ENCODE results near the gene CAPN11. TPM values are rescaled to one million over a fixed set of nuclear protein-coding genes. Genes with fewer than 3 reads are reported as not detected.

Gene CAPN11
- total and polyA plus RNA-seq, 9 of the 15 experiments (the other 6 are each of a cell fraction or from before 2014, with no cell fraction given) = 0.03 to 0.61 (median 0.17) TPM; not detected in 1

DNA sequence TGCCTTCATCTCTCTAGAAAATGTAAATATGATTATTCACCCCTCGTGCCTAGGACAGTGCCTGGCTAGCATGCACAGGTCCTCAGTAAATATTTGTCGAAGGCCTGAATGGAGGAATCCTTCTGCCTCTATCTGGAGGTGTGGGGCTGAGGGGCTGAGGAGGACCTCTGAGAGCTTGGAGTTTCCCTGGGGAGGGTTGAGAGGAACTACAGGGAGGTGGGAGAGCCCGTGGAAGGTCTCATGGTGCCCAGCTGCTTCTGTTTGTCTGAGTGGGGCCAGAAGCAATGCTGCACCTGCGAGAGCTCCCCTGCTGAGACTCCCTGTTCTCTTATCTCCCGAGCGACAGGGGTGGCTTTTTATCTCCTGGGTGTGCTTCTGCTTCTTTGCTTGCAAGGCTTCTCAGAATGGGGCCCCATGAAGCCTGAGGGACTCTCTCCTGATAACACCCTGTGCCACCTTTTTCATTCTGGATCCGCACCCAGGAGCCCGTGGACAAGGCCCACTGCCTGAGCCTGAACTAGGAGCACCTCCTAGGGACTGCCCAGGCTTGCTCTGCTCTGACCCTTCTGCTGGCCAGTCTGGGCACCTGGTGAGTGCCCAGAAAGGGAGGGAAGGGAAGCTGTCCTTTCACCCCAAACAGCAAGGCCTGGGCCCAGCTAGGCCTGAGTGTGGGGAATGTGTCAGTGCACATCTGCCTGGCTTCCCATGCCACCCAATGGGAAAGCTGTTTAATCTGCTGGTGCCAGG is 67.1 kb downstream of the CAPN11 start (continued):
- TF ChIP-seq ZNF589 (CRISPR knock-in tag; IDR thresholded peaks at IDR 0.05; ENCODE audit: low read depth) = peak; percentile 84
- TF ChIP-seq JUND (IDR thresholded peaks at IDR 0.05; ENCODE audit: borderline replicate concordance, low read depth, low read length) = peak; percentile 74
- TF ChIP-seq JUND (tag; IDR thresholded peaks at IDR 0.05; ENCODE audit: borderline replicate concordance, low read depth, low read length) = no peak; the same call in 2 of the 3 replicates
- TF ChIP-seq SRSF9 (IDR thresholded peaks at IDR 0.05; ENCODE audit: borderline replicate concordance, low read depth, low read length) = no peak
- TF ChIP-seq FOXA1 (IDR thresholded peaks at IDR 0.05; ENCODE audit: borderline replicate concordance) = no peak
- TF ChIP-seq HMGN3 (IDR thresholded peaks at IDR 0.05; ENCODE audit: borderline replicate concordance, extremely low read depth, insufficient read length, low read depth, low read length) = peak; percentile 85
- TF ChIP-seq KAT8 (IDR thresholded peaks at IDR 0.05; ENCODE audit: low read depth) = no peak
- TF ChIP-seq SAFB2 (IDR thresholded peaks at IDR 0.05; ENCODE audit: borderline replicate concordance, low read depth, low read length, severe bottlenecking) = no peak
- TF ChIP-seq OTX1 (CRISPR knock-in tag; IDR thresholded peaks at IDR 0.05) = no peak
- peak; percentile 43 for TF ChIP-seq TAF1 (IDR thresholded peaks at IDR 0.05; ENCODE audit: control insufficient read depth, extremely low read depth, insufficient read depth, low read length, severe bottlenecking)
- no peak for TF ChIP-seq MAFK (IDR thresholded peaks at IDR 0.05; ENCODE audit: low read length)
- TF ChIP-seq WHSC1 (IDR thresholded peaks at IDR 0.05; ENCODE audit: low read length) = no peak
- TF ChIP-seq, protein P1, sequence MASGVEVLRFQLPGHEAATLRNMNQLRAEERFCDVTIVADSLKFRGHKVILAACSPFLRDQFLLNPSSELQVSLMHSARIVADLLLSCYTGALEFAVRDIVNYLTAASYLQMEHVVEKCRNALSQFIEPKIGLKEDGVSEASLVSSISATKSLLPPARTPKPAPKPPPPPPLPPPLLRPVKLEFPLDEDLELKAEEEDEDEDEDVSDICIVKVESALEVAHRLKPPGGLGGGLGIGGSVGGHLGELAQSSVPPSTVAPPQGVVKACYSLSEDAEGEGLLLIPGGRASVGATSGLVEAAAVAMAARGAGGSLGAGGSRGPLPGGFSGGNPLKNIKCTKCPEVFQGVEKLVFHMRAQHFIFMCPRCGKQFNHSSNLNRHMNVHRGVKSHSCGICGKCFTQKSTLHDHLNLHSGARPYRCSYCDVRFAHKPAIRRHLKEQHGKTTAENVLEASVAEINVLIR (CRISPR knock-in tag; IDR thresholded peaks at IDR 0.05) = no peak
- TF ChIP-seq ZBTB1 (CRISPR knock-in tag; IDR thresholded peaks at IDR 0.05; ENCODE audit: borderline replicate concordance, low read depth) = 0 out of 2 replicates have a peak, but pooled peaks have one; percentile 36
- TF ChIP-seq, protein P2, sequence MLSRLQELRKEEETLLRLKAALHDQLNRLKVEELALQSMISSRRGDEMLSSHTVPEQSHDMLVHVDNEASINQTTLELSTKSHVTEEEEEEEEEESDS (CRISPR knock-in tag; IDR thresholded peaks at IDR 0.05) = no peak
- TF ChIP-seq ZNF324 (CRISPR knock-in tag; IDR thresholded peaks at IDR 0.05) = no peak
- no peak for TF ChIP-seq STAG1 (CRISPR knock-in tag; IDR thresholded peaks at IDR 0.05; ENCODE audit: borderline replicate concordance)
- 0 out of 2 replicates have a peak, but pooled peaks have one; percentile 21 for TF ChIP-seq CCAR2 (IDR thresholded peaks at IDR 0.05; ENCODE audit: low read depth, low read length)
- no peak for TF ChIP-seq ETS2 (tag; IDR thresholded peaks at IDR 0.05; ENCODE audit: borderline replicate concordance, poor library complexity, severe bottlenecking)
- no peak for TF ChIP-seq RBM22 (IDR thresholded peaks at IDR 0.05; ENCODE audit: low read depth, low read length, poor library complexity, severe bottlenecking)
- TF ChIP-seq, protein P3, sequence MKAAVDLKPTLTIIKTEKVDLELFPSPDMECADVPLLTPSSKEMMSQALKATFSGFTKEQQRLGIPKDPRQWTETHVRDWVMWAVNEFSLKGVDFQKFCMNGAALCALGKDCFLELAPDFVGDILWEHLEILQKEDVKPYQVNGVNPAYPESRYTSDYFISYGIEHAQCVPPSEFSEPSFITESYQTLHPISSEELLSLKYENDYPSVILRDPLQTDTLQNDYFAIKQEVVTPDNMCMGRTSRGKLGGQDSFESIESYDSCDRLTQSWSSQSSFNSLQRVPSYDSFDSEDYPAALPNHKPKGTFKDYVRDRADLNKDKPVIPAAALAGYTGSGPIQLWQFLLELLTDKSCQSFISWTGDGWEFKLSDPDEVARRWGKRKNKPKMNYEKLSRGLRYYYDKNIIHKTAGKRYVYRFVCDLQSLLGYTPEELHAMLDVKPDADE (conservative IDR thresholded peaks at IDR 0.05; ENCODE audit: control insufficient read depth, low read depth, low read length) = no peak; the same call in 1 of the 2 replicates
- TF ChIP-seq POLR2G (IDR thresholded peaks at IDR 0.05; ENCODE audit: low read depth, low read length) = no peak

Data from K562 (cell line).